ENCODE measurements around the gene SENP1.

Gene SENP1

GRCh38 chr12:48051681-48052080 lies 54.2 kb downstream of the SENP1 start:
- no peaks in the 10 kb centered on the region for H3K4me1 ChIP-seq (ENCODE audit: control extremely low read depth in 1 of 4, control insufficient read depth in 4 of 4, insufficient read depth in 4 of 4, low read length in 3 of 4)
- 100% methylated on average over 2 of the region's 2 CpGs for WGBS (ENCODE audit: insufficient coverage)
- ChIA-PET CTCF (interaction anchor here (1.2 to 2.0 kb wide), 3 partner anchors 21 to 151 kb away, joined by 4 to 7 read pairs (median 4); no protein-coding TSS in a partner anchor), POLR2A (interaction anchor here (0.7 kb wide), 1 partner anchor 18 kb away, joined by 3 read pairs; no protein-coding TSS in a partner anchor)
- peaks cover 9 to 43% (median 28%) of the 10 kb centered on the region in 4 experiments for H3K36me3 ChIP-seq (ENCODE audit: control insufficient read depth in 4 of 4, insufficient read depth in 4 of 4, low read length in 3 of 4)
- H3K4me3 ChIP-seq (ENCODE audit: control insufficient read depth in 1 of 7, extremely low read depth in 1 of 7, insufficient read depth in 4 of 7, low read depth in 2 of 7, low read length in 6 of 7), result no peak overlapping the region
- no peaks in the 10 kb centered on the region for H3K9me3 ChIP-seq (ENCODE audit: control extremely low read depth in 1 of 5, control insufficient read depth in 4 of 5, insufficient read depth in 2 of 5, low read depth in 1 of 5, low read length in 4 of 5)
- no peak for DNase-seq
- H3K27ac ChIP-seq (ENCODE audit: insufficient read depth in 1 of 2, low read depth in 1 of 2, low read length in 2 of 2, poor library complexity in 1 of 2, severe bottlenecking in 2 of 2), result no peak overlapping the region
- H3K27me3 ChIP-seq (replicated peaks in 2 of 5; ENCODE audit: control insufficient read depth in 4 of 5, insufficient read depth in 5 of 5, low read length in 4 of 5), result no peaks in the 10 kb centered on the region

- no peaks in the 10 kb centered on the region for H3K9me3 ChIP-seq (ENCODE audit: control extremely low read depth in 1 of 5, control insufficient read depth in 4 of 5, insufficient read depth in 2 of 5, low read depth in 1 of 5, low read length in 4 of 5)
- H3K36me3 ChIP-seq (ENCODE audit: control insufficient read depth in 4 of 4, insufficient read depth in 4 of 4, low read length in 3 of 4), result peaks cover 8 to 58% (median 36%) of the 10 kb centered on the region in 4 experiments
- 99% methylated on average over 6 of the region's 6 CpGs for WGBS (ENCODE audit: insufficient coverage)
- H3K27ac ChIP-seq (ENCODE audit: insufficient read depth in 1 of 2, low read depth in 1 of 2, low read length in 2 of 2, poor library complexity in 1 of 2, severe bottlenecking in 2 of 2), result no peak overlapping the region
- H3K4me3 ChIP-seq (ENCODE audit: control insufficient read depth in 1 of 7, extremely low read depth in 1 of 7, insufficient read depth in 4 of 7, low read depth in 2 of 7, low read length in 6 of 7), result no peak overlapping the region
- no peaks in the 10 kb centered on the region for H3K27me3 ChIP-seq (replicated peaks in 2 of 5; ENCODE audit: control insufficient read depth in 4 of 5, insufficient read depth in 5 of 5, low read length in 4 of 5)
- ChIA-PET CTCF (interaction anchor here (2.0 kb wide), 1 partner anchor 20 kb away, joined by 7 read pairs; no protein-coding TSS in a partner anchor), POLR2A (interaction anchor here (0.6 kb wide), 1 partner anchor 587 kb away, joined by 6 read pairs; no protein-coding TSS in a partner anchor)
- no peaks in the 10 kb centered on the region for H3K4me1 ChIP-seq (ENCODE audit: control extremely low read depth in 1 of 4, control insufficient read depth in 4 of 4, insufficient read depth in 4 of 4, low read length in 3 of 4)
- no peak for DNase-seq
These were observed 55.7 kb downstream of the SENP1 start for GRCh38 chr12:48050174-48050573.

GRCh38 chr12:48045965-48046518 lies 59.8 kb downstream of the SENP1 start:
- DNase-seq, result no peak
- POLR2A ChIA-PET, result no interaction called here
- peaks cover 14 to 71% (median 46%) of the 10 kb centered on the region in 4 experiments for H3K36me3 ChIP-seq (ENCODE audit: control insufficient read depth in 4 of 4, insufficient read depth in 4 of 4, low read length in 3 of 4)
- no peaks in the 10 kb centered on the region for H3K27me3 ChIP-seq (replicated peaks in 2 of 5; ENCODE audit: control insufficient read depth in 4 of 5, insufficient read depth in 5 of 5, low read length in 4 of 5)
- H3K4me1 ChIP-seq (ENCODE audit: control extremely low read depth in 1 of 4, control insufficient read depth in 4 of 4, insufficient read depth in 4 of 4, low read length in 3 of 4), result no peaks in the 10 kb centered on the region
- no peak overlapping the region for H3K27ac ChIP-seq (ENCODE audit: insufficient read depth in 1 of 2, low read depth in 1 of 2, low read length in 2 of 2, poor library complexity in 1 of 2, severe bottlenecking in 2 of 2)
- H3K9me3 ChIP-seq (ENCODE audit: control extremely low read depth in 1 of 5, control insufficient read depth in 4 of 5, insufficient read depth in 2 of 5, low read depth in 1 of 5, low read length in 4 of 5), result no peaks in the 10 kb centered on the region
- no peak overlapping the region for H3K4me3 ChIP-seq (ENCODE audit: control insufficient read depth in 1 of 7, extremely low read depth in 1 of 7, insufficient read depth in 4 of 7, low read depth in 2 of 7, low read length in 6 of 7)
- CTCF ChIA-PET, result interaction anchor here (0.9 to 1.4 kb wide), 4 partner anchors 10 to 83 kb away, joined by 3 read pairs; partner anchors contain the start of gene TMEM106C
- 100% methylated on average over 2 of the region's 2 CpGs for WGBS (ENCODE audit: insufficient coverage)

- H3K9me3 ChIP-seq (ENCODE audit: control extremely low read depth in 1 of 5, control insufficient read depth in 4 of 5, insufficient read depth in 2 of 5, low read depth in 1 of 5, low read length in 4 of 5), result no peaks in the 10 kb centered on the region
- H3K4me3 ChIP-seq (ENCODE audit: control insufficient read depth in 1 of 7, extremely low read depth in 1 of 7, insufficient read depth in 4 of 7, low read depth in 2 of 7, low read length in 6 of 7), result no peak overlapping the region
- no peaks in the 10 kb centered on the region for H3K4me1 ChIP-seq (ENCODE audit: control extremely low read depth in 1 of 4, control insufficient read depth in 4 of 4, insufficient read depth in 4 of 4, low read length in 3 of 4)
- no peak for DNase-seq
- peaks cover 14 to 65% (median 44%) of the 10 kb centered on the region in 4 experiments for H3K36me3 ChIP-seq (ENCODE audit: control insufficient read depth in 4 of 4, insufficient read depth in 4 of 4, low read length in 3 of 4)
- H3K27me3 ChIP-seq (replicated peaks in 2 of 5; ENCODE audit: control insufficient read depth in 4 of 5, insufficient read depth in 5 of 5, low read length in 4 of 5), result no peaks in the 10 kb centered on the region
- ChIA-PET POLR2A (no interaction called here), CTCF (no interaction called here)
- H3K27ac ChIP-seq (ENCODE audit: insufficient read depth in 1 of 2, low read depth in 1 of 2, low read length in 2 of 2, poor library complexity in 1 of 2, severe bottlenecking in 2 of 2), result no peak overlapping the region
- WGBS (ENCODE audit: insufficient coverage), result 100% methylated on average over 3 of the region's 6 CpGs
These were observed 60.6 kb downstream of the SENP1 start for GRCh38 chr12:48045061-48045846.

GRCh38 chr12:48044396-48044795 lies 61.5 kb downstream of the SENP1 start:
- H3K4me3 ChIP-seq (ENCODE audit: control insufficient read depth in 1 of 7, extremely low read depth in 1 of 7, insufficient read depth in 4 of 7, low read depth in 2 of 7, low read length in 6 of 7), result no peak overlapping the region
- H3K36me3 ChIP-seq (ENCODE audit: control insufficient read depth in 4 of 4, insufficient read depth in 4 of 4, low read length in 3 of 4), result peaks cover 11 to 58% (median 40%) of the 10 kb centered on the region in 4 experiments
- H3K27me3 ChIP-seq (replicated peaks in 2 of 5; ENCODE audit: control insufficient read depth in 4 of 5, insufficient read depth in 5 of 5, low read length in 4 of 5), result no peaks in the 10 kb centered on the region
- ChIA-PET CTCF (no interaction called here), POLR2A (no interaction called here)
- no peak for DNase-seq
- no peaks in the 10 kb centered on the region for H3K9me3 ChIP-seq (ENCODE audit: control extremely low read depth in 1 of 5, control insufficient read depth in 4 of 5, insufficient read depth in 2 of 5, low read depth in 1 of 5, low read length in 4 of 5)
- no peak overlapping the region for H3K27ac ChIP-seq (ENCODE audit: insufficient read depth in 1 of 2, low read depth in 1 of 2, low read length in 2 of 2, poor library complexity in 1 of 2, severe bottlenecking in 2 of 2)
- WGBS (ENCODE audit: insufficient coverage), result 94% methylated on average over 3 of the region's 7 CpGs
- no peaks in the 10 kb centered on the region for H3K4me1 ChIP-seq (ENCODE audit: control extremely low read depth in 1 of 4, control insufficient read depth in 4 of 4, insufficient read depth in 4 of 4, low read length in 3 of 4)

GRCh38 chr12:48043771-48044170 lies 62.1 kb downstream of the SENP1 start:
- 100% methylated on average over 1 of the region's 4 CpGs for WGBS (ENCODE audit: insufficient coverage)

More at GRCh38 chr12:48043771-48044170, 62.1 kb downstream of the SENP1 start:
- Histone ChIP-seq H3K27me3 (replicated peaks in 2 of 5; ENCODE audit: control insufficient read depth in 4 of 5, insufficient read depth in 5 of 5, low read length in 4 of 5) (no peaks in the 10 kb centered on the region), H3K36me3 (ENCODE audit: control insufficient read depth in 4 of 4, insufficient read depth in 4 of 4, low read length in 3 of 4) (peaks cover 11 to 52% (median 35%) of the 10 kb centered on the region in 4 experiments), H3K9me3 (ENCODE audit: control extremely low read depth in 1 of 5, control insufficient read depth in 4 of 5, insufficient read depth in 2 of 5, low read depth in 1 of 5, low read length in 4 of 5) (no peaks in the 10 kb centered on the region), H3K4me3 (ENCODE audit: control insufficient read depth in 1 of 7, extremely low read depth in 1 of 7, insufficient read depth in 4 of 7, low read depth in 2 of 7, low read length in 6 of 7) (no peak overlapping the region), H3K4me1 (ENCODE audit: control extremely low read depth in 1 of 4, control insufficient read depth in 4 of 4, insufficient read depth in 4 of 4, low read length in 3 of 4) (no peaks in the 10 kb centered on the region), H3K27ac (ENCODE audit: insufficient read depth in 1 of 2, low read depth in 1 of 2, low read length in 2 of 2, poor library complexity in 1 of 2, severe bottlenecking in 2 of 2) (no peak overlapping the region)
- CTCF ChIA-PET, result no interaction called here
- no peak for DNase-seq
- POLR2A ChIA-PET, result interaction anchor here (0.7 kb wide), 1 partner anchor 11 kb away, joined by 3 read pairs; no protein-coding TSS in a partner anchor
